ENCODE data around the gene DAAM1.

DAAM1 gene

GRCh38 chr14:59320763-59321625 lies 132.5 kb downstream of the DAAM1 start:
- no peak overlapping the region for H3K4me3 ChIP-seq (ENCODE audit: low read depth, low read length)
- DNase-seq (ENCODE audit: low read depth) = no peak
- TF ChIP-seq CTCF (IDR thresholded peaks at IDR 0.05; ENCODE audit: insufficient read depth, low read depth, low read length, missing control alignments) = no peak

GRCh38 chr14:59321626-59321949 lies 133.1 kb downstream of the DAAM1 start:
- no peak for TF ChIP-seq CTCF (IDR thresholded peaks at IDR 0.05; ENCODE audit: insufficient read depth, low read depth, low read length, missing control alignments)
- no peak overlapping the region for H3K4me3 ChIP-seq (ENCODE audit: low read depth, low read length)
- DNase-seq (ENCODE audit: low read depth) = no peak

GRCh38 chr14:59325906-59326305 lies 137.4 kb downstream of the DAAM1 start:
- no peak for TF ChIP-seq CTCF (IDR thresholded peaks at IDR 0.05; ENCODE audit: insufficient read depth, low read depth, low read length, missing control alignments)
- no peak for DNase-seq (ENCODE audit: low read depth)
- no peak overlapping the region for H3K4me3 ChIP-seq (ENCODE audit: low read depth, low read length)

- DNase-seq (ENCODE audit: low read depth) = no peak
- H3K4me3 ChIP-seq (ENCODE audit: low read depth, low read length) = no peak overlapping the region
- TF ChIP-seq CTCF (IDR thresholded peaks at IDR 0.05; ENCODE audit: insufficient read depth, low read depth, low read length, missing control alignments) = no peak
Observed at GRCh38 chr14:59328454-59328853, 140.0 kb downstream of the DAAM1 start.

- peak; percentile 12 for TF ChIP-seq CTCF (IDR thresholded peaks at IDR 0.05; ENCODE audit: insufficient read depth, low read depth, low read length, missing control alignments)
- DNase-seq (ENCODE audit: low read depth) = peak; percentile 49
Observed at GRCh38 chr14:59330455-59330854, 142.0 kb downstream of the DAAM1 start.

GRCh38 chr14:59331217-59331616 lies 142.8 kb downstream of the DAAM1 start:
- TF ChIP-seq CTCF (IDR thresholded peaks at IDR 0.05; ENCODE audit: insufficient read depth, low read depth, low read length, missing control alignments) = no peak
- no peak overlapping the region for H3K4me3 ChIP-seq (ENCODE audit: low read depth, low read length)
- DNase-seq (ENCODE audit: low read depth) = no peak

More at GRCh38 chr14:59330455-59330854, 142.0 kb downstream of the DAAM1 start:
- no peak overlapping the region for H3K4me3 ChIP-seq (ENCODE audit: low read depth, low read length)

GRCh38 chr14:59332727-59333126 lies 144.3 kb downstream of the DAAM1 start:
- H3K4me3 ChIP-seq (ENCODE audit: low read depth, low read length) = no peak overlapping the region
- no peak for TF ChIP-seq CTCF (IDR thresholded peaks at IDR 0.05; ENCODE audit: insufficient read depth, low read depth, low read length, missing control alignments)
- no peak for DNase-seq (ENCODE audit: low read depth)

All from GM12865 (cell line).